ENCODE data around the gene RNASE1.
"Not testable (repeated sequence)": the region's sequence is repeated elsewhere in the genome, so short reads cannot be mapped to it uniquely, and the experiment has no call there.

RNASE1 gene

GRCh38 chr14:20802341-20803084 lies at the start of gene RNASE1:
Gene RNASE1, minus strand, starts transcription at chr14:20802844. Its CDS starts 776 bp downstream, at chr14:20802068.
- peak; percentile 23 to 89 (median 77) for DNase-seq
- intact Hi-C loops (cut with DNase I): loop anchor here (5.0 kb wide), 2 partner anchors 105 to 225 kb away; partner anchors contain the start of gene NDRG2

- peak in 31 of 42 donors; percentile 7 to 66 (median 38) for DNase-seq
- intact Hi-C loops (cut with DNase I): no loop called here
Measured at GRCh38 chr14:20848955-20849570, 46.4 kb upstream of the RNASE1 start.

GRCh38 chr14:20848316-20848954 lies 45.8 kb upstream of the RNASE1 start:
- DNase-seq: peak in 13 of 42 donors; percentile 8 to 64 (median 28)
- intact Hi-C loops (cut with DNase I): no loop called here

GRCh38 chr14:20846560-20846959 lies 43.9 kb upstream of the RNASE1 start:
- no peak for DNase-seq
- intact Hi-C loops (cut with DNase I): no loop called here

GRCh38 chr14:20841096-20841495 lies 38.5 kb upstream of the RNASE1 start:
- intact Hi-C loops (cut with DNase I): no loop called here
- DNase-seq: no peak

GRCh38 chr14:20837831-20838230 lies 35.2 kb upstream of the RNASE1 start:
- intact Hi-C loops (cut with DNase I): no loop called here
- DNase-seq: no peak

- intact Hi-C loops (cut with DNase I): no loop called here
- DNase-seq: peak in 26 of 42 donors; percentile 21 to 78 (median 56)
Measured at GRCh38 chr14:20836668-20837338, 34.2 kb upstream of the RNASE1 start.

GRCh38 chr14:20834899-20835298 lies 32.3 kb upstream of the RNASE1 start:
- intact Hi-C loops (cut with DNase I): no loop called here
- DNase-seq: no peak

- DNase-seq: no peak
- intact Hi-C loops (cut with DNase I): no loop called here
Measured at GRCh38 chr14:20830831-20831230, 28.2 kb upstream of the RNASE1 start.

- intact Hi-C loops (cut with DNase I); DNase-seq: not testable (repeated sequence)
Measured at GRCh38 chr14:20828024-20828694, 25.5 kb upstream of the RNASE1 start.

GRCh38 chr14:20827326-20827725 lies 24.7 kb upstream of the RNASE1 start:
- intact Hi-C loops (cut with DNase I): no loop called here
- no peak for DNase-seq

GRCh38 chr14:20826666-20827065 lies 24.0 kb upstream of the RNASE1 start:
- intact Hi-C loops (cut with DNase I); DNase-seq: not testable (repeated sequence)

- no peak for DNase-seq
- intact Hi-C loops (cut with DNase I): no loop called here
Measured at GRCh38 chr14:20823859-20824258, 21.2 kb upstream of the RNASE1 start.

GRCh38 chr14:20821521-20822108 lies 19.0 kb upstream of the RNASE1 start:
- DNase-seq: peak in 18 of 42 donors; percentile 17 to 55 (median 34)
- intact Hi-C loops (cut with DNase I): not testable (repeated sequence)

GRCh38 chr14:20820063-20820904 lies 17.6 kb upstream of the RNASE1 start:
- no peak for DNase-seq
- intact Hi-C loops (cut with DNase I): no loop called here

- peak in 3 of 42 donors; percentile 36 to 60 (median 42) for DNase-seq
- intact Hi-C loops (cut with DNase I): no loop called here
Measured at GRCh38 chr14:20818861-20819260, 16.2 kb upstream of the RNASE1 start.

GRCh38 chr14:20815946-20816345 lies 13.3 kb upstream of the RNASE1 start:
- DNase-seq: peak in 1 of 42 donors; percentile 9
- intact Hi-C loops (cut with DNase I): not testable (repeated sequence)

Measured in head of caudate nucleus (tissue), 42 donors.